Hepatocyte (in vitro differentiated cells): ENCODE data around the gene RNF208.

Experiments
- CTCF ChIP-seq: fragments of 200-600 bp; sonication (generic); IDR thresholded peaks from 2 replicates; pipeline ENCODE4 v1.5.1; 2016; ENCODE audit warnings: antibody characterized with exemption, mild to moderate bottlenecking; ENCODE audit not compliant: poor library complexity
- EZH2 ChIP-seq: fragments of 200-600 bp; sonication (generic); IDR thresholded peaks from 2 replicates; pipeline ENCODE4 v1.6.1; 2016; ENCODE audit warnings: antibody characterized with exemption, mild to moderate bottlenecking, borderline replicate concordance

DNA sequence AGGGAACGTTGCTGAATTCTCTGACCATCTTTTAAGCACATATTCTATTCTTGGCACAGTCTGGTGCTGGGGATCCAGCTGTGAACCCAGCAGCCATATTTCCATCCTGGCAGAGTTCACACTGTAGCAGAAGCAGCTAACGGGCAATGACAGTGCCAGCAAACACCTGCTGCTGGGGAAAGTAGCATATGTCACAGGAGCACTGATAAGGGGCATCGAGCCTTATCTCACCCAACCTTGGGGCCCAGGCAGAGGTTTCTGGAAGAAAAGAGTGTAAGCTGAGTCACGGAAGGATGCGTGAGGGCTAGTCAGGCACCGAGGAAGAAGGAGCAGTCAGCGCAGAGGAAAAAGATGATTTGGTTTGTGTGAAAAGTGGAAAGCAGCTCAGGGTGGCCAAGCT is 15.4 kb downstream of the RNF208 start:
- no peak for TF ChIP-seq CTCF
- TF ChIP-seq EZH2, result no peak
